ENCODE measurements around the gene CDH23.

Gene CDH23

DNA sequence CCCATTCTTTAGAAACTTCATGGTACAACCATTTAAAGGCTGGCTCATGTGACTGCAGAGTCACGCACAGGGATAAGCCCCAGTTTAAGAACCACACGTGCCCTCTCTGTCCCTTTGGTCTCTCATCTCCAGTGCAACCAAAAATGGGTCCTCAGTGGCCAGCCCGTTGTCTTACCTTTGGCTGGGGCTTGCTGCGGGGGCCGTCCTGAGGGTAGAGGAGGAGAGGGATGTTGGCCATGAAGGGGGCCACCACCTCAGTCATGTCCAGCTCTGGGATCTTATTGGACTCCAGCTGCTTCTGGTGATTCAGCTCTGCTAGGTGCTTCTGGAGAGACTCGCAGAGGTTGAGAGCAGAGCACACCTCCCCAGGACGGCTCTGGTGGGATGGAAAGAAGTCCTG, 432.0 kb downstream of the CDH23 start:
- TF ChIP-seq CTCF (conservative IDR thresholded peaks at IDR 0.05; ENCODE audit: low read depth, low read length), result no peak
- H3K4me3 ChIP-seq (ENCODE audit: low read depth, low read length), result no peak overlapping the region
- DNase-seq (ENCODE audit: low read depth), result no peak

DNA sequence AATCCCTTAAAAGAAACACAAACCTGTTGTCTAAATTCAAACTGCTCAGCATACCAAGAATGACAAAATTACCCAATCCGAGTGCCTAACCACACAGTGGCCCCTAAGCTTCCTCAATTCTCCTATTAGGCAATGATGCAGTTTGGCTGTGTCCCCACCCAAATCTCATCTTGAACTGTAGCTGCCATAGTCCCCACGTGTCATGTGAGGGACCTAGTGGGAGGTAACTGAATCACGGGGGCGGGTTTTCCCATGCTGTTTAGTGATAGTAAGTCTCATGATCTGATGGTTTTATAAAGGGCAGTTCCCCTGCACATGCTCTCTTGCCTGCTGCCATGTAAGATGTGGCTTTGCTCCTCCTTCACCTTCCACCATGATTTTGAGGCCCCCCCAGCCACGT, 432.5 kb downstream of the CDH23 start:
- DNase-seq (ENCODE audit: low read depth), result peak; percentile 53
- TF ChIP-seq CTCF (conservative IDR thresholded peaks at IDR 0.05; ENCODE audit: low read depth, low read length), result no peak
- no peak overlapping the region for H3K4me3 ChIP-seq (ENCODE audit: low read depth, low read length)

DNA sequence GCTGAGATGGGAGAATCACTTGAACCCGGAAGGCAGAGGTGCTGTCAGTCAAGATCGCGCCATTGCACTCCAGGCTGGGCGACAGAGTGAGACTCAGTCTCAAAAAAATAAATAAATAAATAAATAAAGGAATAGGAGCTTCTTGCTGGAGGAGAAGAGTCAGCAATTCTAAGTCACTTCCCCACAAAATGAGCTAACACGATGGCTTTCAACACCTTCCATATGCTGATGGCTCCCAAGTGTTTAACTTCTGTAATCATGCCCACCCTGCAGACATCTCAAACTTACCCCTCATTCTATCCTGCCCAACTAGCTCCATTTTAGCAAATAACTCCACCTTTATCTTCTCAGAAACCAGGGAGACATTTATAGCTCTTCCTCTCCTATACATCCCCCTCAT, 433.2 kb downstream of the CDH23 start:
- no peak for TF ChIP-seq CTCF (conservative IDR thresholded peaks at IDR 0.05; ENCODE audit: low read depth, low read length)
- H3K4me3 ChIP-seq (ENCODE audit: low read depth, low read length), result no peak overlapping the region
- no peak for DNase-seq (ENCODE audit: low read depth)

GRCh38 chr10:71830726-71831125, 434.0 kb downstream of the CDH23 start:
- DNase-seq (ENCODE audit: low read depth), result no peak
- no peak for TF ChIP-seq CTCF (conservative IDR thresholded peaks at IDR 0.05; ENCODE audit: low read depth, low read length)
- H3K4me3 ChIP-seq (ENCODE audit: low read depth, low read length), result no peak overlapping the region

- TF ChIP-seq CTCF (conservative IDR thresholded peaks at IDR 0.05; ENCODE audit: low read depth, low read length), result no peak
- DNase-seq (ENCODE audit: low read depth), result peak; percentile 49
- H3K4me3 ChIP-seq (ENCODE audit: low read depth, low read length), result no peak overlapping the region
Measured at GRCh38 chr10:71831646-71832552, 435.2 kb downstream of the CDH23 start.

- no peak for TF ChIP-seq CTCF (conservative IDR thresholded peaks at IDR 0.05; ENCODE audit: low read depth, low read length)
- no peak for DNase-seq (ENCODE audit: low read depth)
- no peak overlapping the region for H3K4me3 ChIP-seq (ENCODE audit: low read depth, low read length)
Measured at GRCh38 chr10:71832967-71833366, 436.2 kb downstream of the CDH23 start.

All from choroid plexus epithelial cell (primary cell).